Caco-2 (cell line): ENCODE measurements around the gene ZBTB11. TPM values are rescaled to one million over a fixed set of nuclear protein-coding genes. Genes with fewer than 3 reads are reported as not detected.

Source experiments
- BruUV-seq: library from RNA; stranded (reverse); fragments of 400-500 nt; replicated peaks from 2 replicates; lab custom pipeline; 2021; lab: Mats Ljungman, UMichigan
- CTCF ChIA-PET: fragments of 300-600 bp; sonication (Branson Sonifier 250); formaldehyde crosslinking; loops from one replicate; lab custom pipeline; 2022; ENCODE audit warnings: antibody characterized with exemption; lab: Charles Lee
- POLR2A ChIA-PET: fragments of 300-600 bp; sonication (Branson Sonifier 250); formaldehyde crosslinking; loops from one replicate; lab custom pipeline; 2022; ENCODE audit warnings: antibody characterized with exemption; lab: Charles Lee
- DNase-seq, 2 experiments: peaks; one replicate each; pipeline versions ENCODE4 v3.0.0 to v3.0.0-alpha.2; 2020 to 2022
- H3K27me3 ChIP-seq: replicated peaks from 2 replicates; pipeline ENCODE4 v1.6.0; 2011; ENCODE audit warnings: low read length; ENCODE audit not compliant: control insufficient read depth, insufficient read depth
- H3K36me3 ChIP-seq: 2 replicates; pipeline ENCODE4 v1.5.1; 2011; ENCODE audit warnings: low read length; ENCODE audit not compliant: control insufficient read depth, insufficient read depth
- H3K4me1 ChIP-seq: fragments of 250-450 bp; sonication (Bioruptor Pico); 2 replicates; pipeline ENCODE4 v1.5.1; 2020; ENCODE audit warnings: mild to moderate bottlenecking
- H3K4me3 ChIP-seq: 2 replicates; pipeline ENCODE4 v1.5.1; 2011; ENCODE audit warnings: low read depth, mild to moderate bottlenecking, control low read depth, low read length
- H3K9me3 ChIP-seq: fragments of 250-450 bp; sonication (Bioruptor Pico); 2 replicates; pipeline ENCODE4 v1.5.1; 2020; ENCODE audit warnings: mild to moderate bottlenecking, moderate library complexity
- H3K27ac Mint-ChIP-seq: one replicate; pipeline ENCODE4 v1.8.0; 2022; ENCODE audit warnings: mixed read lengths; ENCODE audit not compliant: unreplicated experiment
- H3K27me3 Mint-ChIP-seq: one replicate; pipeline ENCODE4 v1.8.0; 2022; ENCODE audit warnings: mixed read lengths; ENCODE audit not compliant: insufficient read depth, unreplicated experiment
- H3K36me3 Mint-ChIP-seq: one replicate; pipeline ENCODE4 v1.8.0; 2022; ENCODE audit warnings: mild to moderate bottlenecking, mixed read lengths; ENCODE audit not compliant: insufficient read depth, unreplicated experiment
- H3K4me1 Mint-ChIP-seq: one replicate; pipeline ENCODE4 v1.8.0; 2022; ENCODE audit warnings: low read depth, mixed read lengths; ENCODE audit not compliant: unreplicated experiment
- H3K4me3 Mint-ChIP-seq: one replicate; pipeline ENCODE4 v1.8.0; 2022; ENCODE audit warnings: mild to moderate bottlenecking, moderate library complexity, mixed read lengths; ENCODE audit not compliant: unreplicated experiment
- H3K9me3 Mint-ChIP-seq: one replicate; pipeline ENCODE4 v1.8.0; 2022; ENCODE audit warnings: mixed read lengths; ENCODE audit not compliant: unreplicated experiment
- intact Hi-C: fragments of 100-400 bp; cut with micrococcal nuclease; formaldehyde crosslinking; loops from one replicate; pipeline ENCODE4 v1.10.0; 2022; ENCODE audit not compliant: unreplicated experiment
- total RNA-seq: library from RNA; stranded (reverse); gene quantifications from 2 replicates; pipeline ENCODE4 v1.2.3, GENCODE V29; 2022
- TF ChIP-seq, protein P1 (sequence below), 2 experiments: fragments of 200-600 bp in 1 of 2; IDR thresholded peaks; 1 replicate in 1 of 2; 2 replicates in 1 of 2; pipeline versions ENCODE4 v1.5.1 to v1.8.0; 2011 to 2022; ENCODE audit warnings: antibody characterized with exemption in 1 of 2, control low read depth in 1 of 2, inconsistent platforms in 1 of 2, low read depth in 1 of 2, low read length in 1 of 2, mild to moderate bottlenecking in 1 of 2, moderate library complexity in 1 of 2; ENCODE audit not compliant: insufficient read depth in 1 of 2, severe bottlenecking in 1 of 2, unreplicated experiment in 1 of 2

The ZBTB11 gene
- total RNA-seq, 1 experiment from 2014 or later: 16.4 TPM

GRCh38 chr3:101725194-101725889 lies 48.4 kb upstream of the ZBTB11 start:
- intact Hi-C loops: loop anchor here (2.0 kb wide), 1 partner anchor 39 kb away; the partner anchor contains the start of gene RPL24
- no peaks in the 10 kb centered on the region for H3K4me1 Mint-ChIP-seq
- H3K27me3 ChIP-seq: no peaks in the 10 kb centered on the region
- ChIA-PET POLR2A (interaction anchor here (1.3 kb wide), 1 partner anchor 39 kb away, joined by 8 read pairs; the partner anchor contains the start of gene RPL24), CTCF (interaction anchor here (1.2 kb wide), 1 partner anchor 18 kb away, joined by 9 read pairs; no protein-coding TSS in a partner anchor)
- peak in 1 of 2 experiments; percentile 15 for DNase-seq
- peak overlapping the region; percentile 96 for H3K4me3 Mint-ChIP-seq
- H3K4me1 ChIP-seq: no peaks in the 10 kb centered on the region
- H3K9me3 Mint-ChIP-seq: no peaks in the 10 kb centered on the region
- no peak overlapping the region for H3K27ac Mint-ChIP-seq
- H3K36me3 ChIP-seq: no peaks in the 10 kb centered on the region
- no peaks in the 10 kb centered on the region for H3K9me3 ChIP-seq
- H3K36me3 Mint-ChIP-seq: no peaks in the 10 kb centered on the region
- TF ChIP-seq, protein P1, sequence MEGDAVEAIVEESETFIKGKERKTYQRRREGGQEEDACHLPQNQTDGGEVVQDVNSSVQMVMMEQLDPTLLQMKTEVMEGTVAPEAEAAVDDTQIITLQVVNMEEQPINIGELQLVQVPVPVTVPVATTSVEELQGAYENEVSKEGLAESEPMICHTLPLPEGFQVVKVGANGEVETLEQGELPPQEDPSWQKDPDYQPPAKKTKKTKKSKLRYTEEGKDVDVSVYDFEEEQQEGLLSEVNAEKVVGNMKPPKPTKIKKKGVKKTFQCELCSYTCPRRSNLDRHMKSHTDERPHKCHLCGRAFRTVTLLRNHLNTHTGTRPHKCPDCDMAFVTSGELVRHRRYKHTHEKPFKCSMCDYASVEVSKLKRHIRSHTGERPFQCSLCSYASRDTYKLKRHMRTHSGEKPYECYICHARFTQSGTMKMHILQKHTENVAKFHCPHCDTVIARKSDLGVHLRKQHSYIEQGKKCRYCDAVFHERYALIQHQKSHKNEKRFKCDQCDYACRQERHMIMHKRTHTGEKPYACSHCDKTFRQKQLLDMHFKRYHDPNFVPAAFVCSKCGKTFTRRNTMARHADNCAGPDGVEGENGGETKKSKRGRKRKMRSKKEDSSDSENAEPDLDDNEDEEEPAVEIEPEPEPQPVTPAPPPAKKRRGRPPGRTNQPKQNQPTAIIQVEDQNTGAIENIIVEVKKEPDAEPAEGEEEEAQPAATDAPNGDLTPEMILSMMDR (IDR thresholded peaks at IDR 0.05; ENCODE audit: insufficient read depth in 1 of 2, low read depth in 1 of 2, low read length in 1 of 2, severe bottlenecking in 1 of 2, unreplicated experiment in 1 of 2): no peak
- peak overlapping the region; percentile 55 for H3K4me3 ChIP-seq
- BruUV-seq: no TSS peak
- H3K27me3 Mint-ChIP-seq: no peaks in the 10 kb centered on the region

- no TSS peak for BruUV-seq
- Mint-ChIP-seq H3K9me3 (no peaks in the 10 kb centered on the region), H3K4me1 (no peaks in the 10 kb centered on the region), H3K27ac (peak within 1 kb of the TSS; percentile 83), H3K27me3 (no peaks in the 10 kb centered on the region), H3K4me3 (peak within 1 kb of the TSS; percentile 96), H3K36me3 (no peaks in the 10 kb centered on the region)
- Histone ChIP-seq H3K9me3 (no peaks in the 10 kb centered on the region), H3K36me3 (no peaks in the 10 kb centered on the region), H3K27me3 (no peaks in the 10 kb centered on the region), H3K4me3 (peak within 1 kb of the TSS; percentile 55), H3K4me1 (no peaks in the 10 kb centered on the region)
- ChIA-PET CTCF (interaction anchor here (0.9 to 1.2 kb wide), 3 partner anchors 17 to 812 kb away, joined by 3 to 9 read pairs (median 4); partner anchors contain the start of gene ZBTB11), POLR2A (interaction anchor here (1.0 to 1.3 kb wide), 2 partner anchors 38 to 48 kb away, joined by 6 to 8 read pairs; partner anchors contain the start of genes RPL24 and ZBTB11)
- DNase-seq: peak; percentile 89 to 90
- TF ChIP-seq, protein P1 (IDR thresholded peaks at IDR 0.05; ENCODE audit: insufficient read depth in 1 of 2, low read depth in 1 of 2, low read length in 1 of 2, severe bottlenecking in 1 of 2, unreplicated experiment in 1 of 2): no peak
- intact Hi-C loops: loop anchor here (2.0 kb wide), 1 partner anchor 38 kb away; the partner anchor contains the start of gene RPL24
Measured at GRCh38 chr3:101724329-101725193, 47.6 kb upstream of the ZBTB11 start, which contains the start of gene CEP97. CEP97 (plus strand) TSS chr3:101724614; CDS start chr3:101724677, 63 bp downstream.
